GM15510 (cell line): ENCODE results near the gene TUBGCP2.

ENCODE experiments used
- POLR2A ChIP-seq: IDR thresholded peaks from 3 replicates; pipeline ENCODE4 v1.6.1; 2011; ENCODE audit warnings: borderline replicate concordance; ENCODE audit not compliant: insufficient read length; ENCODE audit errors: extremely low read depth

Gene TUBGCP2

DNA sequence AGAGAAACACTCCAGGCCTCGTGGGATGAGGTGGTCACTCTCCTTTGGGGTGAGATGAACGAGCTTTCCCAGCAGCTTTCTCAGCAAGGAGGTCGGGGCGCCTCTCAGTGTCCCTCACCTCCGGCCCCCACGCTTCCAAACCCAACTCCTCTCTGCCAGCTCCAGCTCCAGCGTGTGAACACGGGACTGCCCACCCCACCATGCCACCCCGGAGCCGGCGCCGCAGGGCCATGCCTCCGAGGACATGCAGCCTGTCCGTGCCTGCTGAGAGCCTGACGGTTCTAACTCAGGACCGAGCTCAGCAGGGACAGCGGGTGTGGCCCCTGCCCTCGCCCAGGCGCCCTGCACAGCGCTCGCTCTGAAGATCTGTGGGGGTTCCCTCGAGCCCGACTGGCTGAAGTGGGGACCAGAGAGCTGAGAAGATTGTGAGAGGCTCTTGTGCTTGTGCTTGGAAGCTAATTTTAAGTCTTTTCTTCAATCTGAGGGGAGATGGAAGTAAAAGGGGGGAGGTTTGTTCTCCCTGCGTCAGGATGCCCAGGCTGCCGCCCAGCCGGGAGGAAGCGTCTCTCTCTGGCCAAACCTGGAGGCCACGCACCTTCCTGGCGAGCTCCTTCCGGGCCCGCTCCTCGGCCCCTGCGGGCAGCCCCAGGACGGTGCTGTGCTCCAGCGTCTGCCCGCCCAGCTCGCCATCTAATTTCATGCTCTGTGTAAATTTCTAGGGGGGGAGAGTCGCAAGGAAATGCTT is 26.9 kb downstream of the TUBGCP2 start:
- TF ChIP-seq POLR2A, result no peak

GRCh38 chr10:133281084-133281483 is 27.6 kb downstream of the TUBGCP2 start:
- TF ChIP-seq POLR2A, result no peak

DNA sequence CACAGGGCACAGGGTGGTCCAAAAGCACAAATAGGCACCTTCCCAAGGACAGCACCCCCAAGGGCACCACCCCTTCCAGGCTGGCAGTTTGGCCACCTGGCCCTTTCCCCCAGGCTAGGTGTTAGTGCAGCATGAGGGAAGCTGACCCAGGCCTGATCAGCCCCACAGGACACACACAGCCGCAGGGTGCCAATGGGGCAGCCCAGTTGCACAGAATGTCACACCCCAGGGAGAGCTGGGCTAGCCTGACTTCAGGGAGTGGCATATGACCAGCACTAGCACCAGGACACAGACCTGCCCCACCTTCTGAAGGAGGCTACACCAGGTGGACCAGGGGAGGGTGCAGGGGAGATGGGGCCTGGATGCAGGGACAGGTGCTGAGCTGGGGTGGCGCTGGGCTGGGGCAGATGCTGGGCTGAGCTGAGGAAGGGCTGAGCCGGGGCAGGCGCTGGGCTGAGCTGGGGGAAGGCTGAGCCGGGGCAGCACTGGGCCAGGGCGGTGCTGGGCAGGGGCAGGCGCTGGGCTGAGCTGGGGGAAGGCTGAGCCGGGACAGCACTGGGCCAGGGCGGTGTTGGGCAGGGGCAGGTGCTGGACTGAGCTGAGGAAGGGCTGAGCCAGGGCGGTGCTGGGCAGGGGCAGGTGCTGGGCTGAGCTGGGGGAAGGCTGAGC is 28.1 kb downstream of the TUBGCP2 start:
- TF ChIP-seq POLR2A, result no peak

DNA sequence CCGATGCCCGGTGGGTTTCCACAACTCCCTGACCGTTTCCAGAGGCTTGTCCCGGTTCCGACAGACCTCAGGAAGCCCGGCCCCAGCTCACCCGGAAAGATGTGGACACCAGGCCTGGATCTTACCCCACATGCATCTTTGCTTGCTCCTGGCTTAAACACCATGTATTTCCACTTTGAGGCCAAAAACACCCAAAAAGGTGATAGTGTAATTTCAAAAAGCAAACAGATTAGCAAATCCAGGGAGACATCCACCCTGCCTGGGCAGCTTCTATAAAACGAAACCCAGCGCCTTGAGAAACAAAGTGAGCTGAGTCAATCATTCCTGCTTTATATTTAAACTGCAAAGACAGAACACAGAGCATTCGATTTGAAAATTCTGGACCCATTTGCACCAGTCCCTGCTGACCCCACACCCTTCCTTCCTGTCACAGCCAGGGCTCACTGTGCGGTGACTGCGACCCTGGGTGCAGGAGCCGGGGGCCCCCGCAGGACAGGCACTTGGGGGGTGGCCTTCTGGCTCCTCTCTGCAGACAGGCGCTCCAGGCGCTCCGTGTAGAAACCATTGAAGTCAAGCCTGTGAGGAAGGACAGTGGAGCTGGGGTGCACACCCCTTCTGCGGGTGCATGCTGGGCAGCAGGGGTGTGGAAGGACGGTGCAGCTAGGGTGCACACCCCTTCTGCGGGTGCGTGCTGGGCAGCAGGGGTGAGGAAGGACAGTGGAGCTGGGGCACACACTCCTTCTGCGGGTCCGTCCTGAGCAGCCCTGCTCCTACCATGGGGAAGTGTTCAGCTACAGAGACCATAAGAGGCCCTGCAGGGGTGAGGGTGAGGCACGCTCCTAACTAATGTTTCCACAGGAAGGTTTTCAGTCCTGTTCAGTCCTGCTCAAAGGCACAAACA is 29.1 kb downstream of the TUBGCP2 start:
- no peak for TF ChIP-seq POLR2A

- TF ChIP-seq POLR2A, result no peak
These were observed 30.0 kb downstream of the TUBGCP2 start for GRCh38 chr10:133278577-133279265.

DNA sequence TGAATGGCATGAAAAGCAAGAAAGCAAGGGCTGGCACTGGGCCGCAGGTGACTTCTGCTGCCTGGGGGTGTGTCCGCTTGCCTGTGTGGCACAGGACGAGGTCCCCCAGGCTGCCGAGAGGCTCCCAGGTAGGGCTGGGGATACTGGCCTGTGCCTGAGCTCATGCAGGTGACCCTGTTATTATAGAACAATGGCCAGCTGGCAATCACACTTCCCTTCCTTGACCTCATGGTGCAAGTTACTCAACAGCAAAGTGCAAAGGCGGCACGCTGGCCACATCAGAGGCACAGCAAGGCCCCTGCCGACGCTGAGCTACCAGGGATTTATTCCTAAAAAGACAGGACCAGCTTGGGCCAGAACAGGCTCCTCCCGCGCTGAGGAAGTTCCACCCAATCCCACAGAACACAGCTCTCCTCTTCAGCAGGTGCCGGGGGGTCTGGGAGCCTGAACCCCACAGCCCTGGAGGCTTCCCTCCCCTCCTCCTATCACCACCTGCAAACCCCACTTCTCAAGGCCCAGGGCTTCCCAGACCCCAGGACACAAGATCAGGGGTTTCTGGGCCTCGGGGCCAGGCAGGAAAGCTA is 30.6 kb downstream of the TUBGCP2 start:
- no peak for TF ChIP-seq POLR2A

DNA sequence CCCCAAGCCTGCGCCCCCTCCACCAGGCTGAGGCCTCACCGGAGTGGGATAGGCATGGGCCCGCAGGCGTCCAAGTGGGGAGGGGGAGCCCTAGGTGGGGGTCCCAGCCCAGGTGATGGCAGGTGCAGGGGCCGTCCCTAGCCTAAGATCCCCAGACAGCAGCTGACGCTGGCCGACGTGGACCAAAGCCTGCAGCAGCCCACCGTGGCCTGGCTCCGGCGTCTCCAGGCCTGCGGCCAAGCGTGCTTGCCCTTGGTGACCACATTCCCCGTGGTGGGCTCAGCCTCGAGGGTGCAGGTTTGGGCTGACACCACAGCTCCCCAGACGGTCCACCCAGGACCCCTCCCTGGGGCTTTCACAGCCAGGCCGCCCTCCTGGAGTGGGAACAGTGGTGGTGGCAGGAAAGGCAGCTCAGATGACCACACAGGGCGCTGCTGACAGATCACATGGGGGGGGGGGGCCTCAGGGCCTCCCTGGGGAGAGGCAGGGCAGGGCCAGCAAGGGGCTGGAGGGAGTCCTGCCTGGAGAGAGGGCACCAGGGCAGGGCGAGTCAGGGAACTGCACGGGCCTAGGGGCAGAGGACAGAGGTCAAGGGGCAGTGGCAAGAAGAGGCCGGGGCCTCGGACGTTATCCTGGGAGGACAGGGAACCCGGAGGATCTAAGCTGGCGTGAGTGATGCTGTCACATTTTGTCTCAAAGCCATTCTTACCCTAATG is 31.2 kb downstream of the TUBGCP2 start:
- TF ChIP-seq POLR2A, result no peak

DNA sequence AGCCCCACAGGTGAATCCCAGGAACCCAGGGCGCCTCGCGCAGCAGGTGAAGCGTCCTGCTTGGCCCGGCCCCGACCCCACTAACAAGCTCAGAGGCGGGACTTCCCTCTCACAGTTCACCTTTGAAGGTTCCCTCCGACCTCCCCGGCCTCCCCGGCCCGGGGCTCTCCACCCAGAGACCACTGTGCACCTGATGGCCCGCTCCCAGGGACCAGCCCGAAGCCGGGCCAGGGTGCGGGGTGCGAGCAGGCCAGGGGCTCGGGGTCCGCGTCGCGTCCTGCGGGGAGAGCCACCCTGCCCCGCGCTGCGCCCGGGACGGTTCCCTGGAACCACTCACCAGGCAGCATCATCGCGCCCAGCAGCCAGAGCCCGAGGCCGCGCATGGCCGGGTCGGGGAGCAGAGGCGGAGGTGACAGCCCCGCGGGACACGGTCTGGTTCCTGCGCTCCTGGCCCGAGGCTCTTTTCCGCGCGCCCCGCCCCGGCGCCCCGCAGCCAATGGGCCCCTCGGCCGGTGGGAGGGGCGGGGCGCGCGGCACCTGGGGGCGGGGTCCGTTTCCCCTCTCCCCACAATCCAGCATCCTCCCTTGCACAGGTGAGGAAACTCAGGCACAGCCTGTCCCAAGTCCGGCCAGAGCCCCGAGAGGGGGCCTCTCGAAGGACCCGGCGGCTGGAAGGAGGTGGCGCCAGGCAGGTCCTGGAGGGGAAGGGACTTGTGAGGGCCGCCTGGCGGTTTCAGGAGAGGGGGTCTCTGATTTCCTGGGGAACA is 32.1 kb downstream of the TUBGCP2 start, which contains the start of gene ADAM8:
TSS of gene ADAM8 (minus strand) at position 434 of the 767 bp plus-strand sequence. CDS start at position 383, 51 bp downstream.
- TF ChIP-seq POLR2A, result peak; percentile 78

GRCh38 chr10:133276100-133276434 is 32.6 kb downstream of the TUBGCP2 start:
- TF ChIP-seq POLR2A, result peak; percentile 13

- TF ChIP-seq POLR2A, result peak; percentile 30
These were observed 33.0 kb downstream of the TUBGCP2 start for GRCh38 chr10:133275684-133276092.

GRCh38 chr10:133274751-133275683 is 33.7 kb downstream of the TUBGCP2 start:
- peak; percentile 41 for TF ChIP-seq POLR2A
